Activated CD8-positive, alpha-beta memory T cell treated with anti-CD3 and anti-CD28 coated beads for 1 hour (primary cell): ENCODE results near the gene RRAGD.

Source experiments
- DNase-seq, 2 donors: peaks; one replicate each; pipeline ENCODE4 v3.0.0-alpha.2; 2020; ENCODE audit warnings: low read depth in 1 of 2; ENCODE audit errors: extremely low read depth in 1 of 2

Gene RRAGD

GRCh38 chr6:89350281-89350966 is 61.6 kb downstream of the RRAGD start:
- DNase-seq: no peak

GRCh38 chr6:89348372-89348771 is 63.7 kb downstream of the RRAGD start:
- no peak for DNase-seq

- no peak for DNase-seq
Measured at GRCh38 chr6:89347825-89348224, 64.2 kb downstream of the RRAGD start.

- no peak for DNase-seq
Measured at GRCh38 chr6:89346433-89346832, 65.6 kb downstream of the RRAGD start.

- no peak for DNase-seq
Measured at GRCh38 chr6:89339565-89339964, 72.5 kb downstream of the RRAGD start.

GRCh38 chr6:89335164-89335563 is 76.9 kb downstream of the RRAGD start:
- DNase-seq: no peak

GRCh38 chr6:89330910-89331309 is 81.2 kb downstream of the RRAGD start:
- DNase-seq: no peak

GRCh38 chr6:89328976-89329375 is 83.1 kb downstream of the RRAGD start:
- no peak for DNase-seq

- no peak for DNase-seq
Measured at GRCh38 chr6:89324304-89324703, 87.8 kb downstream of the RRAGD start.

- no peak for DNase-seq
Measured at GRCh38 chr6:89323511-89323971, 88.5 kb downstream of the RRAGD start.

GRCh38 chr6:89321131-89321970 is 90.7 kb downstream of the RRAGD start:
- no peak for DNase-seq

- no peak for DNase-seq
Measured at GRCh38 chr6:89320012-89320559, 92.0 kb downstream of the RRAGD start.

GRCh38 chr6:89317067-89317466 is 95.0 kb downstream of the RRAGD start:
- no peak for DNase-seq

GRCh38 chr6:89315249-89315885 is 96.7 kb downstream of the RRAGD start, which contains the start of gene GABRR2:
TSS of gene GABRR2 (minus strand) at chr6:89315299. CDS start at chr6:89315165, 134 bp downstream.
- DNase-seq: no peak

- no peak for DNase-seq
Measured at GRCh38 chr6:89314692-89315091, 97.4 kb downstream of the RRAGD start.
